ENCODE measurements around the gene NACA2.
"Not testable (repeated sequence)": the region's sequence is repeated elsewhere in the genome, so short reads cannot be mapped to it uniquely, and the experiment has no call there.

NACA2 gene

GRCh38 chr17:61575352-61575975, 15.6 kb downstream of the NACA2 start:
- DNase-seq, result no peak

GRCh38 chr17:61574542-61575351, 16.3 kb downstream of the NACA2 start:
- DNase-seq, result no peak

GRCh38 chr17:61572547-61572946, 18.5 kb downstream of the NACA2 start:
- not testable (repeated sequence) for DNase-seq

GRCh38 chr17:61571624-61572023, 19.4 kb downstream of the NACA2 start:
- DNase-seq, result no peak

GRCh38 chr17:61570118-61570517, 20.9 kb downstream of the NACA2 start:
- DNase-seq, result no peak

- DNase-seq, result not testable (repeated sequence)
Observed at GRCh38 chr17:61569525-61569924, 21.5 kb downstream of the NACA2 start.

- peak; percentile 43 for DNase-seq
Observed at GRCh38 chr17:61568219-61569072, 22.6 kb downstream of the NACA2 start.

- no peak for DNase-seq
Observed at GRCh38 chr17:61567045-61567802, 23.8 kb downstream of the NACA2 start.

- not testable (repeated sequence) for DNase-seq
Observed at GRCh38 chr17:61566448-61566847, 24.6 kb downstream of the NACA2 start.

- DNase-seq, result not testable (repeated sequence)
Observed at GRCh38 chr17:61565850-61566249, 25.2 kb downstream of the NACA2 start.

GRCh38 chr17:61565213-61565612, 25.8 kb downstream of the NACA2 start:
- DNase-seq, result no peak

GRCh38 chr17:61562287-61562686, 28.7 kb downstream of the NACA2 start:
- no peak for DNase-seq

GRCh38 chr17:61561354-61561753, 29.7 kb downstream of the NACA2 start:
- no peak for DNase-seq

- DNase-seq, result no peak
Observed at GRCh38 chr17:61560071-61560470, 30.9 kb downstream of the NACA2 start.

GRCh38 chr17:61556224-61557188, 34.5 kb downstream of the NACA2 start:
- no peak for DNase-seq

GRCh38 chr17:61555127-61555566, 35.9 kb downstream of the NACA2 start:
- DNase-seq, result no peak

- DNase-seq, result no peak
Observed at GRCh38 chr17:61554209-61554608, 36.8 kb downstream of the NACA2 start.

- DNase-seq, result not testable (repeated sequence)
Observed at GRCh38 chr17:61552560-61552959, 38.5 kb downstream of the NACA2 start.

- DNase-seq, result no peak
Observed at GRCh38 chr17:61551255-61551742, 39.7 kb downstream of the NACA2 start.

GRCh38 chr17:61547113-61547512, 43.9 kb downstream of the NACA2 start:
- DNase-seq, result no peak

- no peak for DNase-seq
Observed at GRCh38 chr17:61545335-61545938, 45.6 kb downstream of the NACA2 start.

Data from NCI-H2029 (cell line).